Fibroblast of the conjunctiva (primary cell): Measurements from ENCODE around the gene IP6K2.

Source experiments
- DNase-seq: peaks from one replicate; pipeline ENCODE4 v3.0.0-alpha.2; 2010; ENCODE audit warnings: low read depth

The IP6K2 gene

DNA sequence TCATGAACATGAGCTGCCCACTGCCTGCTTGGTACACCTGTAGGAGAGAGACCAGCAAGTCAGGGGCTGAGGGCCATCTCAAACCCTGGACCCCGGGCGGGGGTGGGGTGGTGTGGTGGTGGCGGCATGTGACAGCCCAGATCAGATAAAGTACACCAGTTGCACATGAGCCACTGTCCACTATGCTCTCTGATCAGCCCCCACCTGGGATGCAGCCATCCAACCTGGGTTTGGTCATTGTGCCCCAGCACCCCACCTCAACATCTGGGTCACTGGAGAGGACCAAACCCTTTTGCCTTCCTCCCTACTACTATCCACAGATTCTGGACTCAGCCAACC is 28.3 kb downstream of the IP6K2 start:
- DNase-seq = no peak

DNA sequence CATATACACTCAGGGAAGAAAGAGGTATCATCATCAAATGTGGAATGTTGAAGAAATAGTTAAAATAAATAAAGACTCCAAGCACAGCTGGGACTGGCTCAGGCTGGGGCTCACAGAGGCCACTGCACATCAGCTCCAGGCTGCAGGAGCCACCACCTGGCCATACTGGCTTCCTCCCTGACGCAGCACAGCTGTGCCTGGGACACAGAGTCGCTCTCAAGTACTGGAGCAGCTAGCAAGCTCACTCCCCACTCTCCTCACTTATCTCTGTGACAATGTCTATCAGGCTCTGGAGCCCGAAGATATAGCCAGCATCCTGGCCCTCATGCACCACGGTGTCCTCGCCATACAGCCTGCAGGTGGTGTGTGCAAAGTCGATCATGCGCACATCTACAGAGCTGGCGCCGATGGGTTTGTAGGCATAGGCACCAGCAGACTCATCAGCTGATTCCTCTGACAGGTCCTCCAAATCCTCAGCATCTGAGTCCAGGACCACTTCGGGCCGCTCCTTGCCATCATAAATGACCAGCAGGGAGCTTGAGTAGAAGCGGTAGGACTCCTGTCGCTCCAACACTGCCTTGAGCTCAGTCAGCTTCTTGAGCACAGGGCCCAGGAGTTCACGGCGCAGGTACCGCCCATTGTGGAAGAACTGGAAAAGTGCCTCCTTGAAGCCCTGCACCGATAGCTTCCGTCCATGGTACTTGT is 28.8 kb downstream of the IP6K2 start:
- no peak for DNase-seq

DNA sequence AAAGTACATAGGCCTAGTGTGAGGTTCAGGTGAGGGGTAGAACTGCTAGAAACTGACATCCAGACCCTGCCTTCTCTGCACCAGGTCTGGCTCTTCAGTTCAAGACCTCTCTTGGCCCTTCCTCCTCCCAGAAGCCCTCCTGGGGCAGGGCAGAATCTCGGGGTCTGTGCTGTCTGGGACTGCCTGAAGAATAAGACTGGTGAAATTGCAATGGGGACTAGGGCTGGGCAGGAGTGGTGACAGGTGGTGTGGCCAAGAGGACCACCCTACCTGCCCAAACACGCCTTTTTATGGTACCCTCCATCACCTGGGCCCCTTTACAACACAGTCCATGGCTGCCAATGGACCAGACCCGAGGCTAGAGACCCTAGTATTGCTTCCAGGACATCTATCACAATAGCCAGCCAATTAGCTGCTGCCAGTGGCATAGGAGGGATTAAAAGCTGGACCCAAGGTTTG is 29.8 kb downstream of the IP6K2 start:
- no peak for DNase-seq

DNA sequence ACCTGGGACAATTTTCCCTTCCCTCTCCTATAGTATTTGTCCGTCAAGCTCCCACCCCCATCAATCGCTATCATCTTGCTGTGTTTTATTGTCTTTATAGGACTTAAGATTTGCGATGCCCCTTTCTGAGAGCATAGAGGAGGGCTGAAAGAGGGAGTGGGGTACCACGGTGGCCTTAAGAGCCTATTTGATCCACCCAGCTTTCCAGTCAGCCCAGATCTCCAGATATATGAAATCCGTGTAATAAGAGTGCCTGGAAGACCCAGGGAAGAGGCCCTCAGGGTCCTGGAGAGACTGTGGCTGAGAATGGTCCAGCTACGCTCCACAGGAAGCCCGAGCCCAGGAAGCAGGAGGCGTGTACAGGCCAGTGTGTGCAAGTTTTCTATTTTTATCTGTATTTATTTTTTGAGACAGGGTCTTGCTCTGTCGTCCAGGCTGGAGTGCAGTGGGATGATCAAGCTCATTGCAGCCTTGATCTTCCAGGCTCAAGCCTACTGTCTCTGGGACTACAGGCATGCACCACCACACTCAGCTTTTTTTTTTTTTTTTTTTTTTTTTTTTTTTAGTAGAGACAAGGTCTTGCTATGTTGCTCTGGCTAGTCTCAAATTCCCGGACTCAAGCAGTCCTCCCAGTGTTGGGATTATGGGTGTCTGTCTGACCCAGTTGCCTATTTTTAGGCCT is 30.3 kb downstream of the IP6K2 start:
- no peak for DNase-seq

DNA sequence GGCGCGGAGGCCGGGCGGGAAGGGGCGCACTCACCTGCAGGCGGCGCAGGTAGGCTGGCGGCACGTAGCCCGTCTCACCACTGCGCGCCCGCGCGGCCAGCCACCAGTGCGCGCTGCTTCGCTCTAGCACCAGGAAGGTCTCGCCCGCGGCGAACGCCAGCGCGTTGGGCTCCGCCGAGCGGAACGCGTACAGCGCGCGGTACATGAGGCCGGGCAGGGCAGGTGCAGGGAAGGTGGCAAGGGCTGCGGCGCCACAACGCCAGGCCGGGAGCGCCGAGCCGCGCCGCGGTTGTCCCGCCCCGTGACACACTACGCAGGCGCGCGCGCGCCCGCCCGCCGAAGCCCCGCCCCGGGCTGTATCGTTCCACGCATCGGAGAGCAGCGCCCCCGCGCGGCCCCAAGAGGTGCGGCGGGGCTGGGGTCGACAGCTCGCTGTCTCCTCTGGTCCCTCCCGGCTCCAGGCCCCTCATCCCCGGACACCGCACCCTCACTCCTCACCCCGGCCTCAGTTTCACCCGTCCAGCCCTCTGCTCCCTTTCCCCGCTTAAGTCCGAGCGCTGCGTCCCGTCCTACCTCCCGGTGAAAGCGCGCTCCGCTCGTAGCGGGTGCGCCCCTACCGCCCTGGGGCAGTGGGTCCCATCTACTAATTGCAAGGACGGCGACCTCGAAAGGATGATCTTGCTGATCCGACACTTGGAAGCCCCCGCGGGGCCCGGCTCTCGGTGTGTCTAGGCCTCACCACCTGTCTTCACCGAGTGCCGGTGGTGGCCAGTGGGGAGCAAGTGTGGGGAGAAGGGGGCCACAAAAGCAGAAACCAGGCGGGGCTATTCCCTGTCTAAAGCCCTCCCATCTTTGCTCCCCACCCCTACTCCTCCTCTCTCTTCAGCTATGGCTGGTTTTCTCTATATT is 31.2 kb downstream of the IP6K2 start, which contains the start of gene NCKIPSD:
Gene NCKIPSD (minus strand): TSS at position 313 of the 909 bp plus-strand sequence. CDS start 108 bp downstream, at position 205.
- DNase-seq = peak; percentile 47

DNA sequence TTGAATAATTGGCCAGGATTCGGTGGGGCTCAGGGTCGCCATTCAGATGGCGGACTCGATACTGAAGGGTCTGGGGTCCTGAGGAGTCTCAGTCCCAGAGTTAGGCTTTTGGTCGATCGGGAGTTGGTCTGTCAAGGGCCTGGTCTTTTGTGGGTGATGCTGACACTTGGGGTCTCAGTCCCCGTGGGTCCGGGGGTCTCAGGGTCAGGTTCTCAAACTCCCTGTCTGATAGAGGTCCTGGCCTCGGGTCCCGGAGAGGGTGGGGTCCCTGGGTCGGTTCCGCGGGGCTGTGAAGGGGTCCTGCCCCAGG is 31.8 kb downstream of the IP6K2 start:
- no peak for DNase-seq

DNA sequence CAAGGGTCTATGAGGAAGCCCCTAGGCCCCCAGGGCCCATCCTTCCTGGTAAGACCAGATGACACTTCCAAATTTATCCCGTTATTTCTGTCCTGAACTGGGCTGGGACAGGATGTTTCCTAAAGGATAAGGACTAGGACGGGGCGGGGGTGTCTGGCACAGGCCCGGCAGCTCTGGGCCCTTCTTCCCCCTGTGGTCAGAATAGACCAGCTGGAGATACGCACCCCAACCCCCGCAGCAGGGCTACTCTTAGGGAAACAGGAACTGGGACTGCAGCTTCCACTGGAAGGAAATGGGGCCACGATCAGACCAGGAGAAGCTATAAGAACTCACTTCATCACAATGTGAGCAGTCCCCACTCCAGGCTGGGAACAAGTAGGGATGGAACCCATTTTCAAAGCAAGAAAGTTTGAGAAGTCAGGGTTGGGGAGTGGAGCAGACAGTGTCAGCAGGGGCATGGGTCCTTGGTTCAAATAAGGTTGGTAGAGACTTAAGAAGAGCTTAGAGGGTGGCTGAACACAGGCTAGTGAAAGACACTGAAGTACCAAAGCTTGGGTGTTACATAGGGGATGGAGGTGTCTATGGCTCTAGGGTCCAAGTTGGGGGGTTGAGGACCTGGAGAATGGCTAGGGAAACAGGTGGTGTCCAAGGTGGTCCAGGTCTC is 32.4 kb downstream of the IP6K2 start:
- DNase-seq = no peak

DNA sequence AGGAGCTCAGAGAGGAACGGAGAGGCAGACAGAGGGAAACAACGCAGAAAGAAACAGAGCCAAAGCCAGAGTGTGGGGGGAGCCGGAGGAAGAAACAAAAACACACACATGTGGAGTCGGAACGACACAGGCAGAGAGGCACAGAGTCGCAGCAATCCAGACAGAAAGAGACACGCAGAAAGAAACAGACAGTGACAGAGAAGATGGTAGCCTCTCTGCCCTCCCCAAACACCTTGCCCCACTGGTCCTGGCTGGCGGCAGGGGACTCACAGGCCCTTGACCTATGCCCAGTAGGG is 33.0 kb downstream of the IP6K2 start:
- DNase-seq = no peak

DNA sequence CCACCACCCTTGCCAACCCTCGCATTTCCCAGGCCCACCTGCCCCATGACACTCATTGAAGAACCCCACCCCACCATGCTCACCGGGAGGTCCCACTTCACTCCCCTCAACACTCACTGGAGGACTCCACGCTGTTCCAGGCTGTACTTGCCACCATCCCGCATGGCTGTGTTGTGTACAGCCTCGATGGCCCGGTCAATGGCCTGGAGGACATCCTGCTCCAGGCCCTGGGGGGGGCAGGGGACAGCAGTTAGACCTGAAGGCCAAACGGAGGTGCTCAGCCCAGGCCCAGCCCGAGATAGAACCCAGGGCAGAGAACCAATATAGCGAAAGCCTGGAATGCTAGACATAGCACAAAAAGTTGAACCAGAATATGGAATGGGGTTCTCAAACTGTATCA is 34.2 kb downstream of the IP6K2 start:
- DNase-seq = no peak

DNA sequence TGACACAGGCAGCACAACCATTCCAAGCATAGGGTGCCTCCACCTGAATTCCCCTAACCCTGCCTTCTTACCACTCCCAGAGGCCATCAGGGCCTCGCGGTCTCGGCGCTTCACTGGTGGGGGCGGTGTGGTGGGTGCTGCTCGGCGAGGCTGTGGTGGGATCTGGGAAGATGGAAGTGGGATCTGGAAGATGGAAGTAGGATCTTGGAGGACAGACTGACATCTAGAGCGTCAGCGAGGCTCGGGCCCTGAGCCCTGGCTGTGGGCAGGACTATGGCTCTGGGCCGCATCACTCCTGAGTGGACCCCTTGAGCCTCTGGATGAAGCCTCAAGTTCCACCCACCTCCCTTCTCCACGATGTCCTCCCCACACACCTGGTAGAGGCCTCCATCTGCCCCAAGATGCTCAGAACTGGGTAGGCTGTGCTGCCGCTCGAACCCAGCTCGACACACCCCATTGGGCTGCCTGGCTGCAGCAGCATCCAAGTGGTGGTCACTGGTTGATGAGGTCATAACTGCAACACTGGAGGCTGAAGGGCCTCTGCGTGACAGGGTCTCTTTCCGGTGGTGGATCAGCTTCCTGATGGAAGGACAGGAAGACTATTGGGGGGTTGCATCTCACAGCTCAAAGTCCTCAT is 34.9 kb downstream of the IP6K2 start:
- DNase-seq = no peak

DNA sequence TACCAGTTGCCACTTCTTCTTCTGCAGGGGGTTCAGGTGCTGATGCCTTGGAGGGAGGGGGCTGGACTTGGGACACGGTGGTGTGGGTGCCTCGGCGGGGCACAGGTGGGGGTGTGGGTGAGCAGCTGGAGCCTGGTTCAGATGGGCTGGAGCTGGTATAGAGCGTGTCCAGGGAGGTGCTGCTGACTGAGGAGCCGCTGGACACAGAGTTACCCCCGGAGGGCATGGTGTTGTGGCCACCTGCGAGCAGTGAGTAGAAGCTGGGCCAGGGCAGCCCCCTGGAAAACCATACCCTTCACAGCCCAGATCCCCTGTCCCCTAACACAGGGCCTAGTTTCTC is 35.5 kb downstream of the IP6K2 start:
- no peak for DNase-seq

DNA sequence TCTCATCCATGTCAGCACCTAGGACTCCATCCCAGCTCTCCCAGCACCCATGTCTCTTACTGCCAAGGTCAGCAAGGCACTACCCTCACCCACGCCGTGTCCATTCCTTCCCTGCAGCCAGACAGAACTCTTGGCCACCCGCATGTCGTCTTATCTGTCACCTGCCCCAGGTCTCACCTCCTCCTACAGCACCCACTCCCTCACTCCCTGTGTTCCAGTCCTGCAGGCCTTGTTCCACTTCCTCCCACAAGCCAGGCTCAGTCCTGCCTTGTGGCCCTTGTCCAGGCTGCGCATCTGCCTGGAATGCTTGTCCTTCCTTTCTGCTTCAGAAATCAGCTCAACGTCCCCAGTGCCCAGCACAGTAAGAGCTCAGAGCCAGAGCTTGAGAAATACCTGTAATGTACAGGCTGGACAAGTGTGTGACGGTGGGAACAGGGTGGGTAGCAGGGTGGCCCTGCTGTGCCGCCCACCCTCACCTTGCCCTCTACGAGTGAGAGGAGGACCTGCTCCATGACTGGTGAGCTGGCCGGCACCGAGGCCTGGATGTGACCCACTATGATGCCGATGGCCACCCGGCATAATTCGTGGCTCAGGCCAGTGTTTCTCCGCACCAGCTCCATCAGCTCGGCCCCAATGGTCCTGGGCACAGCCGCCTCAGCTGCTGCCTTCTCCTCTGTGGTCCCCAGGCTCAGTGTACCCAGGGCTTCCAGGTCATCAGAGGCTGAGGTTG is 36.0 kb downstream of the IP6K2 start:
- no peak for DNase-seq

DNA sequence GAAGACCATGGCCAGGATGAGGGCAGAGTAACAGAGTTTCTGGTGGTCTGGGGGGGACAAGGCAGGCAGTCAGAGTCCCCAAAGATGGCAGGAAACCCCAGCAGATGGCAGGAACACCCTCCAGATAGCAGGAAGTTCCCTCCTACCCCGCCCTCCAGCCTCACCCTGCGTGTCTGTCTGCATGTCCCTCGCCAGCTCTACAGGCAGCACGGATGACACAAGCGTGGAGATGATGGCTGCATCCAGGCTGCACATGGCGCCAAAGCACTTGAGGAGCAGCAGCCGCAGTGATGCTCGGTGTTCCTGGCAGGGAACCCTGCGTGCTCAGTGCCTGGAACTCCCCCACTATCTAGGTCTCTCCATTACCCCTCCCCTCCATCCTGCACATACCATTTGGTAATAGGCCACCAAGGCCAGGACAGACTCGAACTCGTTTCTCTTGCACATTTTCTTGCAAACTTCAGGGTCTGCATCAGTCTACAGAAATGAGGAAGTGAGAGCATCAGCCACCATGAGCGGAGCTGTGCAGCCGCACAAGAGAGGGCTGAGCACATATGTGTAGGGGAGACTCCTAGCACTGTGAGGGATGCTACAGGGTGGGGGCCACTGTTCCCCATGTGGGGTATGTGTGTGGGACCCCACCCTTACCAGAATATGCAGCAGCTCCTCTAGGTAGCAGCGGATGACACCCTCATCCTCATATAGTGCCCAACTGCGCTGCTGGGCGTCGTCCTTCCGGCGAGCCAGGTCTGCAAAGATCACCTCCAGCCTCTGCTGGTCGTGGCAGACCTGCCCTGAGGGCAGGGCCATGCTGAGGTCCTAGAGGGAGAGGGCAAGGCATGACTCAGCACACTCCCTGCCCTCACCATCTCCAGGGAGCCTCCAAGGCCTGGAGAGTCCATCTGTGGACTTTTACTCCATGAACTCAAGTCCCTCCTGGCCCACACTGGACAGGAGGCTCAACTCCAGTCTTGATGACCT is 37.3 kb downstream of the IP6K2 start:
- no peak for DNase-seq

DNA sequence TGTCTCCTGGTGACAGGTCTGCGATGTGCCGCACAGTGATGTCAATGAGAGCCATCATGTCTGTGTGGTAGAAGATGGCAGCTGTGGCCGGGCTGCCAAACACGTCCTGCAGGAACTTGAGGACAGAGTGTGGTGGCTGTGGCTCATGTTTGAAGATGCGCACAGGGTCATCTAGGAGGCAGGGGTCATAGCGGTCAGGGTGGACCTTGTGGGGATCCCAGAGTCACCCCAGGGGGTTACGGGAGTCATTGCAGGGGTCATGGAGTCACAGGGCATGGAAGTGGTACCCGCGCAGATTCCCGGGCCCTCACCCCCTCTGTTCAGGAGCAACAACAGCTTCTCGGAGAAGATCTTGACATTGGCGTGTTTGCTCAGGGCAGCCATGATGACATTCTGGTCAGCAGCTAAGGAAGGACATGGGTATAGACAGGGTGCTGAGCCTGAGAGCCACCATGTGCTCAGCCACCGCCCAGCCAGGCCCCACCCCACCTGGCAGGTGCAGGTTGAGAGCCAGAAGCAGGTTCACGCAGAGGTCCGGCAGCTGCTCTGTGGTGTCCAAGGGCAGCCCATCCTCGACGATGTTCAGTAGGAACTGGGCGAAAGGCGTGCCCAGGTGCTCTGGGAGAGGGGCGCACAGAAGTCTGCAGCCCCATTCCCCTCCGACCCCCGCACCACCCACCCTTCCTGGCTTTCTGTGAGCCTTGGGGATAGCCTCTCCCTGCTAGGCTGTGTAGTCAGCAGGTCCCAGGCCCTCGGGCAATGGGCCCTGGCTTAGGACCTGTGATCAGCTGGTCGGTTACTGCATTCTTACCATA is 38.2 kb downstream of the IP6K2 start:
- DNase-seq = no peak

DNA sequence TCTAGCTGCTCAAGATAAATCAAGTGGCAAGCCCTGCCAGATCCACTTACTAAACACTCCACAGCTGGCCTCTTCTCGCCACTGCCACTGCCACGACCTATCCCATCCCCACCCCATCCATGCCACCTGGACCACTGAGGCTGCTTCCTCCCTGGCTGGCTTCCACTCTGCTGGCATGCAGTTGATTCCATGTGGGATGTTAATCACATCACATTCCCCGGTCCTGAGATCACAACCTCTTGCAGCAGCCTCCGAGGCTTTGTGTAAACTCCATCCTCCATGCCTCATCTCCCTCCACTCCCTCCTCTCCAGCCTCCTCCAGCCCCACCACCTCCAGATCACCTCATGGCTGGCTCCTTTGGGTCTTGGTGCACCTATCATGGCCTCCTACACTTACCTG is 39.0 kb downstream of the IP6K2 start:
- no peak for DNase-seq

DNA sequence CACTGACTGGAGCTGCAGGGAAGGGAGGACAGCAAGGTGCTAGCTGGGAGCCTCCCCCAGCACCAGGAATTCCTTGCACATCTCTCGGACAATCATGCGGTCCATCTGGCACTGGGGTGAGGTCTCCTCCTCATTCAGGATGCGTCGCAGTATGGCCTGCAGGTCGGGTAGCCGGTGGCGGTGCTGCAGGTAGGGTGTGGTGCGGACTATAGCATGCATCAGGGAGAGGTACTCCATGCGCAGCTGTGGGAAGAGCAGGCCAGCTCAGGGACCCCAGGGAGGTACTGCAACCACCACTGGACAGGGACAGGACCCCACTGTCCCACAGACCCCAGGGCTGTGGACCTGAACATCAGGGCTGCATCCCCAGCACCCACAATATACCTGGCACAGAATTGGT is 42.5 kb downstream of the IP6K2 start:
- no peak for DNase-seq

DNA sequence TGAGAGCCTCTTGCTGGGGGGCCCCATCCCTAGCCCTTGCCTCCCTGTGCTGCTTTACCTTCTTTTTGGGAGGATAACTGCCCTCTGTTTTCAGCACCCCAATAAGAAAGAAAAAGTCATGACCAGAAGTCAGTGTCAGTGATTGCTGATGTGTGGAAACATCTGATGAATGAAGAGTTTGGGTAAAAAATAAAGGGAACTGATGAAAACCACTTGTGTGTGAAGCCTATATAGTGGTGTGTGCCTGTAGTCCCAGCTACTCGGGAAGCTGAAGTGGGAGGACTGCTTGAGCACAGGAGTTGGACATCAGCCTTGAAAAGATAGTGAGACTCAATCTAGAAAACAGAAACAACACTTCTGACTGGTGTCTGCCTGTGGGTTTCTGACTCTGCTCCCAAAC is 44.5 kb downstream of the IP6K2 start:
- no peak for DNase-seq

DNA sequence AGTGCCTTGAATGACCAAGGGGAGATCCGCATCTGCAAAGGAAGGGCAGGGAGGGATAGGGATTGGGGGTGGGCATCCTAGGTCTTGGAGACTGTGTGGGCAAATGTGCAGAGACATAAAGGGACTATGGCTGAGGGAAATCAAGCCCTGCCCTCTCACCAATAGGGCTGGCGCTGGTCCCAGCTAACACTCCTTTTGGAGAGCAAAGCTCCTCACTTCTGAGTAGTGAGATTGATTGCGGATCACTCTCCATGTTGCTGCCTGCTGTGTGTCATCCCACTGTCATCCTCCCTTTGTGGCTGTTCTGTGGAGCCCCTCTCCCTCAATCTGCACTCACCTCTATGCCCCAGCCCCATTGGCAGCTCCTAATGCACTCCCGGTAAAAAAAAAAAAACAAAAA is 52.1 kb downstream of the IP6K2 start:
- DNase-seq = no peak

DNA sequence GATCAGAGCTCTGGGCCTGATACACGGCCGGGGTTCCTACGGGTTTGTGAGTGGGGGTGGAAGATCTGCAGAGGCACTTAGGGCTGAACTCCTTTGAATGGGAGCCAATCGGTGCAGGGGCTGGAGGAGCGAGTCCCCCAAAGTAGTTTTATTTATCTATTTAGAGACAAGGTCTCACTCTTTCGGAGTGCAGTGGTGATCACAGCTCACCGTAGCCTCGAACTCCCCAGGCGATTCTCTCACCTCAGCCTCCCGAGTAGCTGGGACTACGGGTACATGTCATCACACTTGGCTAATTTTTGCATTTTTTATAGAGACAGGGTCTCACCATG is 52.7 kb downstream of the IP6K2 start:
- no peak for DNase-seq
